WTC11 (cell line): Measurements from ENCODE around the gene INHA. TPM values are rescaled to one million over a fixed set of nuclear protein-coding genes. Genes with fewer than 3 reads are reported as not detected.

Experiments
- ATAC-seq: fragments of 200-7000 bp; cut with Tn5 transposase; 2 replicates; pipeline ENCODE4 v1.10.0; 2021; ENCODE audit warnings: mild to moderate bottlenecking, moderate library complexity
- CTCF ChIA-PET: fragments of 300-600 bp; sonication (Branson Sonifier 250); formaldehyde crosslinking; loops from one replicate; lab custom pipeline; 2021; ENCODE audit warnings: antibody characterized with exemption; lab: Charles Lee
- POLR2A ChIA-PET: fragments of 350-600 bp; sonication (Branson Sonifier 250); formaldehyde crosslinking; loops from one replicate; lab custom pipeline; 2021; ENCODE audit warnings: antibody characterized with exemption; lab: Charles Lee
- DNase-seq: peaks from one replicate; pipeline ENCODE4 v3.0.0; 2021; ENCODE audit warnings: low spot score
- H3K27ac Mint-ChIP-seq: 2 replicates; pipeline ENCODE4 v1.8.0; 2021; ENCODE audit warnings: mixed read lengths
- H3K27me3 Mint-ChIP-seq: 2 replicates; pipeline ENCODE4 v1.8.0; 2021; ENCODE audit warnings: low read depth, mild to moderate bottlenecking, moderate library complexity, mixed read lengths
- H3K36me3 Mint-ChIP-seq: 2 replicates; pipeline ENCODE4 v1.8.0; 2021; ENCODE audit warnings: mixed read lengths
- H3K4me1 Mint-ChIP-seq: 2 replicates; pipeline ENCODE4 v1.8.0; 2022; ENCODE audit warnings: mixed read lengths
- H3K4me3 Mint-ChIP-seq: 2 replicates; pipeline ENCODE4 v1.8.0; 2021; ENCODE audit warnings: mild to moderate bottlenecking, moderate library complexity, mixed read lengths
- H3K9me3 Mint-ChIP-seq: 2 replicates; pipeline ENCODE4 v1.8.0; 2021; ENCODE audit warnings: mixed read lengths
- CREB1 ChIP-seq: sonication (generic); formaldehyde crosslinking; IDR thresholded peaks from 2 replicates; pipeline ENCODE4 v1.8.0; 2023; ENCODE audit warnings: mild to moderate bottlenecking, missing genetic modification reagents
- ELF4 ChIP-seq: sonication (generic); formaldehyde crosslinking; IDR thresholded peaks from 2 replicates; pipeline ENCODE4 v1.8.1; 2022; ENCODE audit warnings: low read depth, mild to moderate bottlenecking, moderate library complexity, missing genetic modification reagents
- GRHL2 ChIP-seq: fragments of 250-450 bp; sonication (Bioruptor Pico); IDR thresholded peaks from 2 replicates; pipeline ENCODE4 v1.8.0; 2022; ENCODE audit warnings: mild to moderate bottlenecking, moderate library complexity; ENCODE audit not compliant: insufficient replicate concordance, severe bottlenecking
- GTF2I ChIP-seq: fragments of 250-450 bp; sonication (Bioruptor Pico); conservative IDR thresholded peaks from 2 replicates; pipeline ENCODE4 v1.4.0; 2021; ENCODE audit warnings: mild to moderate bottlenecking
- JUN ChIP-seq: sonication (generic); formaldehyde crosslinking; IDR thresholded peaks from 2 replicates; pipeline ENCODE4 v1.8.0; 2023; ENCODE audit warnings: mild to moderate bottlenecking, missing genetic modification reagents
- MYBL2 ChIP-seq: sonication (generic); formaldehyde crosslinking; IDR thresholded peaks from 2 replicates; pipeline ENCODE4 v1.8.1; 2023; ENCODE audit warnings: mild to moderate bottlenecking, moderate library complexity, missing genetic modification reagents
- NFATC4 ChIP-seq: fragments of 250-450 bp; sonication (Bioruptor Pico); IDR thresholded peaks from 2 replicates; pipeline ENCODE4 v1.9.0; 2021; ENCODE audit warnings: mild to moderate bottlenecking
- NR2C2 ChIP-seq: sonication (generic); formaldehyde crosslinking; IDR thresholded peaks from 2 replicates; pipeline ENCODE4 v1.8.0; 2022; ENCODE audit warnings: mild to moderate bottlenecking, missing genetic modification reagents
- OVOL2 ChIP-seq: fragments of 250-450 bp; sonication (Bioruptor Pico); IDR thresholded peaks from 2 replicates; pipeline ENCODE4 v1.9.0; 2021; ENCODE audit warnings: mild to moderate bottlenecking, borderline replicate concordance
- SOX15 ChIP-seq: fragments of 250-450 bp; sonication (Bioruptor Pico); IDR thresholded peaks from 2 replicates; pipeline ENCODE4 v1.9.0; 2021; ENCODE audit warnings: mild to moderate bottlenecking
- TEAD1 ChIP-seq: sonication (generic); formaldehyde crosslinking; IDR thresholded peaks from 2 replicates; pipeline ENCODE4 v1.8.0; 2022; ENCODE audit warnings: mild to moderate bottlenecking, missing genetic modification reagents
- ZNF121 ChIP-seq: sonication (generic); formaldehyde crosslinking; IDR thresholded peaks from 2 replicates; pipeline ENCODE4 v1.8.0; 2023; ENCODE audit warnings: missing genetic modification reagents
- ZNF138 ChIP-seq: sonication (generic); formaldehyde crosslinking; conservative IDR thresholded peaks from 2 replicates; pipeline ENCODE4 v1.8.1; 2022; ENCODE audit warnings: mild to moderate bottlenecking, moderate library complexity, missing genetic modification reagents
- ZNF219 ChIP-seq: sonication (generic); formaldehyde crosslinking; IDR thresholded peaks from 2 replicates; pipeline ENCODE4 v1.8.0; 2023; ENCODE audit warnings: missing genetic modification reagents, mild to moderate bottlenecking, borderline replicate concordance
- ZNF232 ChIP-seq: sonication (generic); formaldehyde crosslinking; IDR thresholded peaks from 2 replicates; pipeline ENCODE4 v1.8.0; 2022; ENCODE audit warnings: mild to moderate bottlenecking, missing genetic modification reagents
- ZNF317 ChIP-seq: sonication (generic); formaldehyde crosslinking; IDR thresholded peaks from 2 replicates; pipeline ENCODE4 v1.8.1; 2023; ENCODE audit warnings: low read depth, mild to moderate bottlenecking, moderate library complexity, missing genetic modification reagents, borderline replicate concordance
- total RNA-seq: library from RNA; stranded (reverse); gene quantifications from 3 replicates; pipeline ENCODE4 v1.2.3, GENCODE V29; 2021
- TF ChIP-seq, protein P1 (sequence below): sonication (generic); formaldehyde crosslinking; IDR thresholded peaks from 2 replicates; pipeline ENCODE4 v1.8.1; 2023; ENCODE audit warnings: mild to moderate bottlenecking, missing genetic modification reagents
- TF ChIP-seq, protein P2 (sequence below): sonication (generic); formaldehyde crosslinking; IDR thresholded peaks from 2 replicates; pipeline ENCODE4 v1.8.0; 2022; ENCODE audit warnings: mild to moderate bottlenecking, missing genetic modification reagents
- TF ChIP-seq, protein P3 (sequence below): sonication (generic); formaldehyde crosslinking; IDR thresholded peaks from 2 replicates; pipeline ENCODE4 v1.8.0; 2023; ENCODE audit warnings: missing genetic modification reagents, mild to moderate bottlenecking, borderline replicate concordance
- TF ChIP-seq, protein P4 (sequence below): sonication (generic); formaldehyde crosslinking; IDR thresholded peaks from 2 replicates; pipeline ENCODE4 v1.8.1; 2022; ENCODE audit warnings: low read depth, mild to moderate bottlenecking, moderate library complexity, missing genetic modification reagents, borderline replicate concordance

The INHA gene
- total RNA-seq, 1 experiment from 2014 or later, result 1.4 TPM

DNA sequence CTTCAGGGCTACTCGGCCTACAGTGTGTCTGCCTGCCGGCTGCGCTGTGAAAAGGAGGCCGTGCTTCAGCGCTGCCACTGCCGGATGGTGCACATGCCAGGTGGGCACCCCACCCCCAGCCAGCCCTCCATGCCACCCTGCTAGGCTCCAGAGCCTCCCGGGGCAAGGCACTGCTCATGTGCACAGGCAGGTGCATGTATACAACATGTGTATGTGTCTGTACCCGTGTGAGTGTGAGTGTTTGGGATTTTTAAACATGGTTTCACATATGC, 39.8 kb upstream of the INHA start:
- no peak for ATAC-seq
- TF ChIP-seq ELF4 (CRISPR knock-in tag) (no peak), NR2C2 (no peak), CREB1 (no peak), GTF2I (no peak), MYBL2 (no peak), NFATC4 (CRISPR knock-in tag) (no peak), TEAD1 (CRISPR knock-in tag) (no peak), SOX15 (CRISPR knock-in tag) (no peak), GRHL2 (CRISPR knock-in tag) (no peak), ZNF121 (CRISPR knock-in tag) (no peak), ZNF219 (no peak), ZNF232 (CRISPR knock-in tag) (no peak)
- TF ChIP-seq, protein P1, sequence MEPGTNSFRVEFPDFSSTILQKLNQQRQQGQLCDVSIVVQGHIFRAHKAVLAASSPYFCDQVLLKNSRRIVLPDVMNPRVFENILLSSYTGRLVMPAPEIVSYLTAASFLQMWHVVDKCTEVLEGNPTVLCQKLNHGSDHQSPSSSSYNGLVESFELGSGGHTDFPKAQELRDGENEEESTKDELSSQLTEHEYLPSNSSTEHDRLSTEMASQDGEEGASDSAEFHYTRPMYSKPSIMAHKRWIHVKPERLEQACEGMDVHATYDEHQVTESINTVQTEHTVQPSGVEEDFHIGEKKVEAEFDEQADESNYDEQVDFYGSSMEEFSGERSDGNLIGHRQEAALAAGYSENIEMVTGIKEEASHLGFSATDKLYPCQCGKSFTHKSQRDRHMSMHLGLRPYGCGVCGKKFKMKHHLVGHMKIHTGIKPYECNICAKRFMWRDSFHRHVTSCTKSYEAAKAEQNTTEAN (CRISPR knock-in tag), result no peak
- TF ChIP-seq, protein P2, sequence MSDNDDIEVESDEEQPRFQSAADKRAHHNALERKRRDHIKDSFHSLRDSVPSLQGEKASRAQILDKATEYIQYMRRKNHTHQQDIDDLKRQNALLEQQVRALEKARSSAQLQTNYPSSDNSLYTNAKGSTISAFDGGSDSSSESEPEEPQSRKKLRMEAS (CRISPR knock-in tag), result no peak
- TF ChIP-seq, protein P3, sequence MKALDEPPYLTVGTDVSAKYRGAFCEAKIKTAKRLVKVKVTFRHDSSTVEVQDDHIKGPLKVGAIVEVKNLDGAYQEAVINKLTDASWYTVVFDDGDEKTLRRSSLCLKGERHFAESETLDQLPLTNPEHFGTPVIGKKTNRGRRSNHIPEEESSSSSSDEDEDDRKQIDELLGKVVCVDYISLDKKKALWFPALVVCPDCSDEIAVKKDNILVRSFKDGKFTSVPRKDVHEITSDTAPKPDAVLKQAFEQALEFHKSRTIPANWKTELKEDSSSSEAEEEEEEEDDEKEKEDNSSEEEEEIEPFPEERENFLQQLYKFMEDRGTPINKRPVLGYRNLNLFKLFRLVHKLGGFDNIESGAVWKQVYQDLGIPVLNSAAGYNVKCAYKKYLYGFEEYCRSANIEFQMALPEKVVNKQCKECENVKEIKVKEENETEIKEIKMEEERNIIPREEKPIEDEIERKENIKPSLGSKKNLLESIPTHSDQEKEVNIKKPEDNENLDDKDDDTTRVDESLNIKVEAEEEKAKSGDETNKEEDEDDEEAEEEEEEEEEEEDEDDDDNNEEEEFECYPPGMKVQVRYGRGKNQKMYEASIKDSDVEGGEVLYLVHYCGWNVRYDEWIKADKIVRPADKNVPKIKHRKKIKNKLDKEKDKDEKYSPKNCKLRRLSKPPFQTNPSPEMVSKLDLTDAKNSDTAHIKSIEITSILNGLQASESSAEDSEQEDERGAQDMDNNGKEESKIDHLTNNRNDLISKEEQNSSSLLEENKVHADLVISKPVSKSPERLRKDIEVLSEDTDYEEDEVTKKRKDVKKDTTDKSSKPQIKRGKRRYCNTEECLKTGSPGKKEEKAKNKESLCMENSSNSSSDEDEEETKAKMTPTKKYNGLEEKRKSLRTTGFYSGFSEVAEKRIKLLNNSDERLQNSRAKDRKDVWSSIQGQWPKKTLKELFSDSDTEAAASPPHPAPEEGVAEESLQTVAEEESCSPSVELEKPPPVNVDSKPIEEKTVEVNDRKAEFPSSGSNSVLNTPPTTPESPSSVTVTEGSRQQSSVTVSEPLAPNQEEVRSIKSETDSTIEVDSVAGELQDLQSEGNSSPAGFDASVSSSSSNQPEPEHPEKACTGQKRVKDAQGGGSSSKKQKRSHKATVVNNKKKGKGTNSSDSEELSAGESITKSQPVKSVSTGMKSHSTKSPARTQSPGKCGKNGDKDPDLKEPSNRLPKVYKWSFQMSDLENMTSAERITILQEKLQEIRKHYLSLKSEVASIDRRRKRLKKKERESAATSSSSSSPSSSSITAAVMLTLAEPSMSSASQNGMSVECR (CRISPR knock-in tag), result no peak
- TF ChIP-seq, all 79 proteins: peak for 0
- Mint-ChIP-seq H3K4me1 (peaks cover 21% of the 10 kb centered on the region), H3K4me3 (no peak overlapping the region), H3K9me3 (no peaks in the 10 kb centered on the region), H3K27me3 (peaks cover 38% of the 10 kb centered on the region), H3K36me3 (no peaks in the 10 kb centered on the region), H3K27ac (no peak overlapping the region)
- POLR2A ChIA-PET, result no interaction called here
- no peak for DNase-seq
- CTCF ChIA-PET, result interaction anchor here (1.1 to 41.3 kb wide), 7 partner anchors 9 to 129 kb away, joined by 3 to 2316 read pairs (median 104); partner anchors contain the start of genes ASIC4 and GMPPA

DNA sequence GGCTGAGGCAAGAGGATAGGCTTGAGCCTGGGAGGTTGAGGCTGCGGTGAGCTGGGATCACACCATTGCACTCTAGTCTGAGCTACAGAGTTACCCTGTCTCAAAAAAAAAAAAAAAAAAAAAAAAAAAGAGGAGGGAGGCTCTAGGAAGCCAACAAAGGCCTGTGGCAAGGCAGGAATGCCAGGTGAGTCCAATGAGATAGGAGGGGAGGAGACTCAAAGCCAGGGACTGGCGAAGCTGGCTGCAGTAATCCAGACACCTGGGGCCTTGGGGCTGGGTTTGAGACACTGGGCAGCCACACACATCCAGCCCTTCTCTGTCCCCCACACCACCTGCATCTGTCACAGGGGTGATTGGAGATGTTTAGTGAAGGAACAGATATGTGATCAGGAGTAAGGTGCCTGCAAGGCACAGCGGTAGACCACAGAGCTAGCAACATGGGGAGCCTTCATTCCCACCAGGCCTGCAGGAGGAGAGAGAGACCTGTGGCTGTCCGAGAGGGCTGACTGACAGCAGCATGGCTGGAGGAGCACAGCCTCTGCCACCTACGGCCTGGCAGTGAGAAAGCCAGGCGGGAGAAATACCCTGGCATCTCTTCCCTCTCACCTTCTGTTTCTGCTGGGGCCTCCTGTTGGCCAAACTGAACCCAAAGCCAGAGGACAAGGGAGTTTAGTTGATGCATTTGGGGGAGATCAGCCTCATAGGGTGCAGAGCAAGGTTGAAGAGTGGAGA, 38.0 kb upstream of the INHA start:
- H3K9me3 Mint-ChIP-seq, result no peaks in the 10 kb centered on the region
- H3K27me3 Mint-ChIP-seq, result peaks cover 22% of the 10 kb centered on the region
- ATAC-seq, result peak; percentile 6
- H3K36me3 Mint-ChIP-seq, result peaks cover 5% of the 10 kb centered on the region; the same call in 1 of the 2 replicates
- CTCF ChIA-PET, result interaction anchor here (0.6 to 41.3 kb wide), 8 partner anchors 24 to 554 kb away, joined by 3 to 2316 read pairs (median 4); partner anchors contain the start of gene GMPPA
- POLR2A ChIA-PET, result interaction anchor here (0.6 kb wide), 2 partner anchors 147 to 169 kb away, joined by 3 to 6 read pairs; no protein-coding TSS in a partner anchor
- no peak for DNase-seq
- TF ChIP-seq, protein P4, sequence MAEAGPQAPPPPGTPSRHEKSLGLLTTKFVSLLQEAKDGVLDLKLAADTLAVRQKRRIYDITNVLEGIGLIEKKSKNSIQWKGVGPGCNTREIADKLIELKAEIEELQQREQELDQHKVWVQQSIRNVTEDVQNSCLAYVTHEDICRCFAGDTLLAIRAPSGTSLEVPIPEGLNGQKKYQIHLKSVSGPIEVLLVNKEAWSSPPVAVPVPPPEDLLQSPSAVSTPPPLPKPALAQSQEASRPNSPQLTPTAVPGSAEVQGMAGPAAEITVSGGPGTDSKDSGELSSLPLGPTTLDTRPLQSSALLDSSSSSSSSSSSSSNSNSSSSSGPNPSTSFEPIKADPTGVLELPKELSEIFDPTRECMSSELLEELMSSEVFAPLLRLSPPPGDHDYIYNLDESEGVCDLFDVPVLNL (CRISPR knock-in tag), result no peak
- no peak for TF ChIP-seq JUN (CRISPR knock-in tag)
- TF ChIP-seq OVOL2 (CRISPR knock-in tag), result no peak
- no peak for TF ChIP-seq ZNF317
- TF ChIP-seq ZNF138, result no peak
- H3K4me1 Mint-ChIP-seq, result peaks cover 32% of the 10 kb centered on the region
- H3K27ac Mint-ChIP-seq, result no peak overlapping the region
- no peak overlapping the region for H3K4me3 Mint-ChIP-seq
